IPS DF 19.7 (cell line): Measurements from ENCODE around the gene NUP133.

Experiments
- DNase-seq: peaks from one replicate; pipeline ENCODE4 v3.0.0-alpha.2; 2013; ENCODE audit warnings: low read depth, low spot score

Gene NUP133

GRCh38 chr1:229452956-229453801 is 55.0 kb downstream of the NUP133 start:
- no peak for DNase-seq

DNA sequence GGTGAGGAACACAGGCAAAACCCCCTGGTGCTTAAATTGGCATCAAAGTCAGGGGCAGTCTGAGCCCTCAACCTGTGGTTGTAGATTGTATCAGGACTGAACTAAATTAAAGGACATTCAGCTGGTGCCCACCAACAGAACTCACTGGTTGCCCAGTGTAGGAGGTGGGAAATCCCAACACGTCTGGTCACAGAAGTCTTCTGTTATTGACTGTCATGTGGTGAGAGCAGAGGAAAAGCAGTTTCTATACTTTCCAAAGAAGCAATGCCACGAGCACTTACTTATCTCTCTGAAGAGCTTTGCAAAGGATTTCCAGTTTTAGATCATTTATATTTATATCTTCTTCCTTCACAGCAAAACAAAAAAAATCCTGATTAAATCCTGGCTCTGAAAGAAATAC is 59.3 kb downstream of the NUP133 start:
- no peak for DNase-seq

GRCh38 chr1:229448354-229448753 is 59.8 kb downstream of the NUP133 start:
- no peak for DNase-seq

DNA sequence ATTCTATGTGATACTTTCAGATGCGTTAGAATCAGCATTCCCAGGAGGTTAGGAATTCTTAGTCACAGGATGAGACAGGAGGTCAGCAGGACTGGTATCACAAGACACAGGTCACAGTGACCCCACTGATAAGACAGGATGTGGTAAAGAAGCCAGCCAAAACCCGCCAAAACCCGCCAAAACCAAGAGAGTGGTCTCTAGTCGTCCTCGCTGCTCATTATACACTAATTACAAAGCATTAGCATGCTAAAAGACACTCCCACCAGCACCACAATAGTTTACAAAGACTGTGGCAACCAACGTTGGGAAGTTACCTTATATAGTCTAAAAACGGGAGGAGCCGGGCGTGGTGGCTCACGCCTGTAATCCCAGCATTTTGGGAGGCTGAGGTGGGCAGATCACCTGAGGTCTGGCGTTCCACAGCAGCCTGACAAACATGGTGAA is 60.3 kb downstream of the NUP133 start:
- DNase-seq, result no peak

- no peak for DNase-seq
Measured at GRCh38 chr1:229445828-229446227, 62.3 kb downstream of the NUP133 start.

- no peak for DNase-seq
Measured at GRCh38 chr1:229440851-229441537, 67.1 kb downstream of the NUP133 start.

- DNase-seq, result no peak
Measured at GRCh38 chr1:229438021-229438420, 70.1 kb downstream of the NUP133 start.

- no peak for DNase-seq
Measured at GRCh38 chr1:229437443-229437842, 70.7 kb downstream of the NUP133 start.

GRCh38 chr1:229436201-229436600 is 71.9 kb downstream of the NUP133 start:
- no peak for DNase-seq

DNA sequence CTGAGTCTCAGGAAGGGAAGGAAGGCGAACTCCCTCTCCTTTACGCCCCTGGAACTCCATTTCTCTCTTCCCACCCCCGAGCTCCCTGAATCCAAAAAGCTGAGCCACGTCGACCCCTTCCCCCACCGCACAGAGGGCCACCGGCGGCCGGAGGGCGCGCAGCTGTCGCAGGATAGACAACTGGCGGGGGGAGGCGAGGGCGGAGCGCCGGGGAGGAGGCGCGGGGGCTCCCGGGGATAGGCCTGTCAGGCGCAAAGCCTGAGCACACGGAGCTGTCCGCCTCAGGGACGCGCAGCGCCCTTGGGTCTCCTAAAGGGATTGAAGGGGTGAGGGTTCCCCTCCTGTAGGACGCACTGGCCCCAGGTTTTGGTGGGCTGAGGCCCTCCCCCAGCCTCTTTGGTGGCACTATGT is 73.5 kb downstream of the NUP133 start:
- no peak for DNase-seq

DNA sequence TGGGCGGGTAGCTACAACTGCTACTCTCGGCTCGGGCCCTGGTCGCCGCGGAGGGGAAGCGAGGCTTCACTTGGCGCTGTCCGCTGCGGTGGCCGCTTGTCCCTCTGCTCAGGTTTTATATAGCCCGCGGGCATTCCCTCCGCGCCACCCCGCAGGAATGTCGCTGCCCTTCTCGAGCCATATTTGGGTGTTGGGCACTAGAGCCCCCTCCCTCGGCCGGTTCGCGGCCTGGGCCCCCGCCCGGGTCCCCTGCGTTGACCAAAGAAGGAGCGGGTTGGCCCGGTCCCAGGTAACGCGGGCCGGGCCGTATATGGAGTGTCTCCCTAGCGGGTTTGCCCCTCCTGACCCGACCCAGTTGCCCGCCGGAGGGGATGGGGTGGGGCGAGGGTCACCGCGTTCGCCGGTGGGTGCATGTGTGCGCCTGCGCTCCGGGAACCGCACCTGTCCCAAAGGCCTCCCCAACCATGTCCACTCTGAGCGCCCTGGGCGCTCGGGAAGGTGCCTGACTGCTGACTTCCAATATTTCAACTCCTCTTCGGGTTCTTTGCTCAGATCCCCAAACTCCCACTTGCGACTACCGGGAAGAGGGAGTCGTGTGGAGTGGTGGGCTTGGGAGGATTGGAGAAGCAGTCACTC is 74.0 kb downstream of the NUP133 start, which contains the start of gene ACTA1:
Gene ACTA1, minus strand, starts transcription at position 90 of the 636 bp plus-strand sequence. CDS start 979 bp downstream, outside the sequence.
- no peak for DNase-seq

DNA sequence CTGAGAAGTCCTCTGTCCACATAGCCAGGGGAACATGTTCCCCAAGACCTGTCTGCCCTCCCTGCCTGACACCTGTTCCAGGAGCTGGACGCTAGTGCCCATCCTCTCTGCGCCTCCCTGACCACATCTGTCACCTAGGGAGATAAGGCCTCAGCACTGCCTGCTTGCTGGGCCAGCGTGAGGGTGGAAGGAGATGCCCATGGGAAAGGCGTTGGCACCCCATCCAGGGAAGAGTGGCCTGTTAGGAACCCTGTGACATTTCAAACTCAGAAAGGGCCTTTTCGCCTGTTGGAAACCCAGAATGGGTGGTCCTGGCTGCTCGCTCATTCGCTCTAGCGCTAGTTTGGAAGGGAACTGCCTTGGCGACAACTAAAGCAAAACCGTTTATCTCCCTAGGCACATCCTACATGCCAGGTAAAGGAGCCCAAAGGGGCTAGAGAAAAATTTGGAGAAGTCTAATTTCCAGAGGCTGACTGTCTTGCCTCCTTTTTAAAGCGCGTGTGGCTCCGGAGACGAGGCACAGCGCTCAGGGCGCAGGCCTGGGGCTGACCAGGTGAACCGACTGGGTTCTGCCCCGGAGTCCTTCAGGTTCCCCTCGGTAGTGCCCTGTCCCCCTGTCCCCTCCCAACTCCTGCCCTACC is 74.7 kb downstream of the NUP133 start:
- DNase-seq, result no peak

- DNase-seq, result no peak
Measured at GRCh38 chr1:229432905-229433304, 75.2 kb downstream of the NUP133 start.

- no peak for DNase-seq
Measured at GRCh38 chr1:229432116-229432461, 76.1 kb downstream of the NUP133 start.

GRCh38 chr1:229431284-229432115 is 76.6 kb downstream of the NUP133 start:
- no peak for DNase-seq

- DNase-seq, result no peak
Measured at GRCh38 chr1:229430761-229431283, 77.3 kb downstream of the NUP133 start.

GRCh38 chr1:229428256-229428655 is 79.9 kb downstream of the NUP133 start:
- no peak for DNase-seq

DNA sequence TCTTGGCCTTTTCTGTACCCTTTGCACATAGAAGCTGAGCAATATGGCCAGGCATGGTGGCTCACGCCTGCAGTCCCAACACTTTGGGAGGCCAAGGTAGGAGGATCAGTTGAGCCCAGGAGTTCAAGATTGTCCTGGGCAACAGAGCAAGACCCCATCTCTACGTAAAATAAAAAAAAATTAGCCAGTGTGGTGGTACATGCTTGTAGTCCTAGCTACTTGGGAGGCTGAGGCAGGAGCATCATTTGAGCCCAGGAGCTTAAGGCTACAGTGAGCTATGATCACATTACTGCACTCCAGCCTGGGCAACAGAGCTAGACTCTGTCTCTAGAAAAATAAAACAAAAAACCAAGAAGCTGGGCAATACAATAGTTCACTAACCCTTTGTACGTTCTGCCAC is 80.6 kb downstream of the NUP133 start:
- DNase-seq, result no peak

- no peak for DNase-seq
Measured at GRCh38 chr1:229425564-229426159, 82.5 kb downstream of the NUP133 start.

DNA sequence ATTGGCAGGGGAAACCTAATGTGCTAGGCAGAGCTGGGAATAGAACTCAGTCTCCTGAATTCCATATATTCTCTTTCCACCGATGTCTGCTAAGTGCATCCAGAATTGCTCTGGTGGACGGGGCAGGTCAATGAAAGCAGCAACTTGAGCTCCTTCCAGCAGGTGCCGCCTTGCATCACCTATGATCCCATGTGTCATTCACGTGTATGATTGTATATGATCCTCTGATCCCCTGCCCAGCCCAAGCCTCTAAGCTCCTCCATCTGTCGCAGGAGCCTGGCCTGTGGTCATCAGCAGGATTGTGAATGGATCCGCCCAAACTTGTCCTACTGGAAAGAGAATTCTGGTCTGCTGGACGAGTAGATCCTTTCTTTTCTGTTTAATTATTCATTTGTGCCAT is 87.4 kb downstream of the NUP133 start:
- DNase-seq, result no peak
